ENCODE measurements around the gene CTNNB1. TPM values are rescaled to one million over a fixed set of nuclear protein-coding genes. Genes with fewer than 3 reads are reported as not detected.

Gene CTNNB1
- total RNA-seq, 1 experiment from 2014 or later: 460 TPM

GRCh38 chr3:41167722-41168497 is 31.4 kb upstream of the CTNNB1 start:
- Histone ChIP-seq H3K9me2 (replicated peaks; ENCODE audit: low read length) (no peaks in the 10 kb centered on the region), H3F3A (ENCODE audit: low read length, unreplicated experiment) (no peaks in the 10 kb centered on the region), H2AFZ (ENCODE audit: low read length) (no peak overlapping the region), H3K9ac (ENCODE audit: low read length) (no peak overlapping the region), H3K27ac (ENCODE audit: low read length) (no peak overlapping the region), H3K27me3 (ENCODE audit: low read length) (peaks cover 13% of the 10 kb centered on the region; the same call in 1 of the 2 replicates), H3K9me3 (ENCODE audit: low read length) (no peaks in the 10 kb centered on the region), H4K20me1 (ENCODE audit: low read length) (no peaks in the 10 kb centered on the region), H3K79me2 (ENCODE audit: low read length) (no peaks in the 10 kb centered on the region), H3K36me3 (ENCODE audit: low read depth, low read length) (no peaks in the 10 kb centered on the region), H3K4me3 (ENCODE audit: low read length) (no peak overlapping the region), H3K4me2 (ENCODE audit: low read length) (no peak overlapping the region), H3K4me1 (ENCODE audit: insufficient read depth, low read length) (no peaks in the 10 kb centered on the region)
- TF ChIP-seq EZH2phosphoT487 (IDR thresholded peaks at IDR 0.05; ENCODE audit: borderline replicate concordance, low read length): no peak
- no peak for TF ChIP-seq EZH2 (IDR thresholded peaks at IDR 0.05; ENCODE audit: low read length, unreplicated experiment)
- no peak for TF ChIP-seq CTCF (conservative IDR thresholded peaks at IDR 0.05; ENCODE audit: low read depth, low read length)
- ATAC-seq: no peak
- DNase-seq: no peak
- POLR2A ChIA-PET (ENCODE audit: unreplicated experiment): no interaction called here
- intact Hi-C loops (cut with micrococcal nuclease): no loop called here
- CTCF ChIA-PET: no interaction called here
- BruUV-seq (replicated peaks): no TSS peak

GRCh38 chr3:41169023-41169422 is 30.3 kb upstream of the CTNNB1 start:
- Histone ChIP-seq H4K20me1 (ENCODE audit: low read length) (no peaks in the 10 kb centered on the region), H3K36me3 (ENCODE audit: low read depth, low read length) (no peaks in the 10 kb centered on the region), H3K9me2 (replicated peaks; ENCODE audit: low read length) (no peaks in the 10 kb centered on the region), H3K9ac (ENCODE audit: low read length) (no peak overlapping the region), H3K4me3 (ENCODE audit: low read length) (no peak overlapping the region), H2AFZ (ENCODE audit: low read length) (no peak overlapping the region), H3K4me2 (ENCODE audit: low read length) (no peak overlapping the region), H3K4me1 (ENCODE audit: insufficient read depth, low read length) (no peaks in the 10 kb centered on the region), H3K27ac (ENCODE audit: low read length) (no peak overlapping the region), H3F3A (ENCODE audit: low read length, unreplicated experiment) (no peaks in the 10 kb centered on the region), H3K27me3 (ENCODE audit: low read length) (peaks cover 13% of the 10 kb centered on the region; the same call in 1 of the 2 replicates), H3K79me2 (ENCODE audit: low read length) (no peaks in the 10 kb centered on the region), H3K9me3 (ENCODE audit: low read length) (no peaks in the 10 kb centered on the region)
- ATAC-seq (no peak), DNase-seq (no peak)
- CTCF ChIA-PET: no interaction called here
- TF ChIP-seq EZH2 (IDR thresholded peaks at IDR 0.05; ENCODE audit: low read length, unreplicated experiment): no peak
- no peak for TF ChIP-seq CTCF (conservative IDR thresholded peaks at IDR 0.05; ENCODE audit: low read depth, low read length)
- TF ChIP-seq EZH2phosphoT487 (IDR thresholded peaks at IDR 0.05; ENCODE audit: borderline replicate concordance, low read length): no peak
- BruUV-seq (replicated peaks): no TSS peak
- POLR2A ChIA-PET (ENCODE audit: unreplicated experiment): no interaction called here
- intact Hi-C loops (cut with micrococcal nuclease): no loop called here
